OCI-LY3 (cell line): Measurements from ENCODE around the gene CSTF3.

Source experiments
- EZH2phosphoT487 ChIP-seq: fragments of 200-600 bp; shearing (Covaris generic); IDR thresholded peaks from 2 replicates; pipeline ENCODE4 v1.6.1; 2018; ENCODE audit warnings: antibody characterized with exemption, mixed run types, low read depth
- TF ChIP-seq, protein P1 (sequence below): fragments of 200-600, 300-600 bp; sonication (generic); IDR thresholded peaks from 2 replicates; pipeline ENCODE4 v1.5.1; 2014; ENCODE audit warnings: antibody characterized with exemption, low read length, low read depth

DNA sequence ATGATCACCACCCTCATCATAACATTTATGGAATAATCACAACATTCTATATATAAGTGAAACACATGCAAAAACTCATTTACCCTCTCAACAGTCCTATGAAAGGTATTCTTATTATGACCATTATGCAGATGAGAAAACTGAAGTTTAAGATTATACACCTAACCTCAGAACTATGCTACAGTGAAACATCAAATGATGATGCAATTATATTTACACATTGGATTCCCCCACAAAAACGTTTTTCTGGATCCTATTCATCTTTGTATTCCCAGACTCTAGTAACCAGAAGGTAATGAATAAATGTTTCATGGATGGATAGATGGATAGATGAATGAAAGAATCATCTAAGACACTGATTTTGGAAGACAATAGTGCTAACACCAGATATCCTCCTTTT lies 67.1 kb downstream of the CSTF3 start:
- TF ChIP-seq, protein P1, sequence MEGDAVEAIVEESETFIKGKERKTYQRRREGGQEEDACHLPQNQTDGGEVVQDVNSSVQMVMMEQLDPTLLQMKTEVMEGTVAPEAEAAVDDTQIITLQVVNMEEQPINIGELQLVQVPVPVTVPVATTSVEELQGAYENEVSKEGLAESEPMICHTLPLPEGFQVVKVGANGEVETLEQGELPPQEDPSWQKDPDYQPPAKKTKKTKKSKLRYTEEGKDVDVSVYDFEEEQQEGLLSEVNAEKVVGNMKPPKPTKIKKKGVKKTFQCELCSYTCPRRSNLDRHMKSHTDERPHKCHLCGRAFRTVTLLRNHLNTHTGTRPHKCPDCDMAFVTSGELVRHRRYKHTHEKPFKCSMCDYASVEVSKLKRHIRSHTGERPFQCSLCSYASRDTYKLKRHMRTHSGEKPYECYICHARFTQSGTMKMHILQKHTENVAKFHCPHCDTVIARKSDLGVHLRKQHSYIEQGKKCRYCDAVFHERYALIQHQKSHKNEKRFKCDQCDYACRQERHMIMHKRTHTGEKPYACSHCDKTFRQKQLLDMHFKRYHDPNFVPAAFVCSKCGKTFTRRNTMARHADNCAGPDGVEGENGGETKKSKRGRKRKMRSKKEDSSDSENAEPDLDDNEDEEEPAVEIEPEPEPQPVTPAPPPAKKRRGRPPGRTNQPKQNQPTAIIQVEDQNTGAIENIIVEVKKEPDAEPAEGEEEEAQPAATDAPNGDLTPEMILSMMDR: no peak
- no peak for TF ChIP-seq EZH2phosphoT487
